Stimulated activated CD4-positive, alpha-beta T cell treated with anti-CD3 and anti-CD28 coated beads, Interleukin-15, amount 100 ng/mL, for 1 hour (primary cell): Measurements from ENCODE around the gene LIMS1.

Source experiments
- DNase-seq, 2 donors: peaks; one replicate each; pipeline ENCODE4 v3.0.0-alpha.2; 2020; ENCODE audit warnings: low read depth in 1 of 2, low spot score in 1 of 2

LIMS1 gene

DNA sequence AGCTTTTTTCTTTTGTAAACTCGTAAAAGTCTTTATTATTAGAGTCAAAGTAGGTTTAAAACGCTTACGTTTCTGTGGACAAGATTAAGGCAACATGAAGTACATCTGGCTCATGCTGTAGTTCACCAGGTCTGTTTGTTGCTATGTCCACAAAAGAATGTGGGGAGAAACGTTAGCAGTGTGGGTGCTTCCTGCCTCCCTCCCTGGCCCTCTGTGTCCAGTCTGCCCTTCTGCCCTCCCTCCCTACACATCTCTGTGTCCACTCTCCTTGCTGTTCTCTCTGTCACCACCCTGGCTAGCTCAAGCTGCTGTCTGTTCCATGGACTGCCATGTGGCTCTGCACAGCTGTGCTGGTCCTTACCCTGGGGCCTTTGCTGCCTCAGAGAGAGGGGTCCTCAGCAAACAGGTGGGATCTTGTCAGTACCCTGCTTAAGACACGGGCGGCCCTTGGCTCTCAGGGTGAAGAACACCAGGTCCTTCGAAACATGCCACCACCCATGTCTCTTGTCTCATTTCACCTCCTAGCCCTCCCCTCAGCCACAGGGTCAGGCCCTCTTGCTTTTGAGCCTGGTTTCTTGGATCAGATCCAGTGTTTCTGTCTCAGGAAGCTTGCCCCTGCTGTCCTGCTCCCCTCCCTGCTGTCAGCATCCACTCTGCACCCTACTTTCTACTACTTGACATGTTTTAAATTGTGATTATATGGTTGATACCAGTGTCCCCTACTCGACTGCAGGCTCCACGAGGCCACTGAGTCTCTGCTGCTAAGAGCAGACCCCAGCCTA, 79.2 kb downstream of the LIMS1 start:
- no peak for DNase-seq

DNA sequence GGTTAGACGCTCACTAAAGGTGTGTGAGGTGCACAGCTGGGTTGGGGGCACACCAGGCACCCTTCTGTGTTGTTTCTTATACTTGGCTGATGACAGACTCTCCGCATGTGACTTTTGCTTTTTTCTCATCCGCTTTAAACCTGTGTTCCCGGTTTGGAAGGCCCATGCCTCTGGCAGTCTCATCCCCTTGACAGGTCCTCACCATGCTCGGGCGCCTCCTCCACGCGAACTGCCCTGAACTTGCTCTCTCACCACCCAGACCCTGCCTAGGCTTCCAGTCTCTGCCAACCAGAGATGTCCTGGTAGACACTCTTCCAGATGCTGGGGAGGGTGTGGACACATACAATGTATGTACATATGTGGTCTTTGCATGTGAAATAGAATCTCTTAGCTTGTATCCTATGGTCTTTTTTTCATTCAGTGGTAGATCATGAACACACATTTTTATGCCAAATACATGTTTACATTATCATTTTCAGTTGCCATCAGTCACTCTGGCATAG, 79.8 kb downstream of the LIMS1 start:
- no peak for DNase-seq

DNA sequence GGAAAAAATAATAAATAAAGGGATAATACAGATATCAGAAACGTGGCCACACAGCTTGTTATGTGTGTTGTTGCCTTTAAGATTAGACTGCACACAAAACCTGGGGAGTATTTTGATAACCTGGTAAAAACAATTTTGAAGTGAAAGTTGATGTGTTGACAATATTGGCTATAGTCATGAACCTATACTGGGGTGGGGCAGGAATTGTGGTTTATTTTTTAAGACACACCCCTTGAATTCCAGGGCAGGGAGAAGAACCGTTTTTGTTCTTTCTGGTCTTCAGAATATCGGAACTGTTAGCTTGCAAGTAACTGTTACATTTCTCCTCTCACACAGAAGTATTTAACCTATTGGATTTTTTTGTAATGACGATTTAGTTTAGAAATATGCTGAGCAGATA, 80.4 kb downstream of the LIMS1 start:
- DNase-seq: no peak

DNA sequence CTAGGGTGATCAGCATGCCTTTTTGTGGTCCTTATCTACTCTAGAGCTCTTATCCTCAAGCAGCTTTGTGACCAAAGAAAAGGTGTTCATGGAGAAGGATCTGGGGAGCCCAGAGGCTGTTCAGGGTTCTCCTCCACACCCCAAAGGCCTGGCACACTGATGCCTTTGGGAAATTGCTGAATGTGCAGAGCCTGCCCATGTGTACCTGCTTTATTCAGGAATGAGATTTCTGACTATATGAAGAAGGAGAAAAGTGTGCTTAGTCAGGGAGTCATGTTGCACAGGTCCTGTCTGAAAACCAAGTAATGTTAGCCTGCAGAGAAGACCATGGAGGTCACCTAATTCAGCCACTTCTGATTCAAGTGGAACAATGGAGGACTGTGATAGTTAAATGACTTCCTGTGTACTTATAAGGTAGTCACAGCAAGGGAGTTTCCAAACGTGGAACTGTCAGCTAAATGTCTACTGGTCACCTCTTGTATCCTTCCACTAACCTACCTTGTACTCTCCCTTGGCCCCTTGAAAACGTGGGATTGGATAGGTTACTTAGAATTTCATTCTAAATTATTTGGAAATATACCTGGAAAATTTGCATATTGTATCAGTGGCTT, 81.3 kb downstream of the LIMS1 start:
- DNase-seq: no peak

DNA sequence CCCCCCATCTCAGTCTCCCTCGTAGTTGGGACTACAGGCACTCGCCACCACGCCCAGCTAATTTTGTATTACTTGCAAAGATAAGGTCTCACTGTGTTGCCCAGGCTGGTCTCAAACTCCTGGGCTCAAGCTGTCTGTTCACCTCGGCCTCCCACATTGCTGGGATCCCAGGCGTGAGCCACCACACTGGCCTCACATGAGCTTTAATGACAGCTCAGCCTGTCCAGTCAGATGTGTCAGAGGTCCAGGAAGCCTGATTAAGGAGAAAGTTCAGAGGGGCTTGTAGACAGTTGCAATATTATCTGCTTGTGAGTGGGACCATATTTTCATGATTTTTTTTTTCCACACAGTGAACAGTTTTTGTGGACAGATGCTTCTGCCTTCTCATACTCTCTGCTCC, 82.0 kb downstream of the LIMS1 start:
- no peak for DNase-seq

DNA sequence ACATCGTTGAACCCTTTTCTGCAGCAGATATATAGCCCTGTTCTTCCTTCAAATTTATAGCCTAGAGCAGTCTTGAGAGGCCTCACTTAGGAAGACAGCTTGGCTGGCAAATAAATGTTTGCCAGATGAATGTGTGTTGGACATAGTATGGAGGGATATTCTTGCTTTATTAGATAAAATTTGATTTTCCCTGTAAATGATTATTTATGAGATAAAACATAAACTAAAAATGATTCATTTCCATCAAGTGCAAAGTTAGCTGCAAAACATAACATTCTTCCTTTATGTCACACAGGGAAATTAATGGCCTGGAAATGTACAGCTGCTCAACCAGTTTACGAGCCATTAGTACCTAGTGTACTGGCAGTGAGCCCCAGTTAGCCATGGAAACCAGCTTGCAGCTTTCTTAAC, 82.5 kb downstream of the LIMS1 start:
- DNase-seq: no peak

DNA sequence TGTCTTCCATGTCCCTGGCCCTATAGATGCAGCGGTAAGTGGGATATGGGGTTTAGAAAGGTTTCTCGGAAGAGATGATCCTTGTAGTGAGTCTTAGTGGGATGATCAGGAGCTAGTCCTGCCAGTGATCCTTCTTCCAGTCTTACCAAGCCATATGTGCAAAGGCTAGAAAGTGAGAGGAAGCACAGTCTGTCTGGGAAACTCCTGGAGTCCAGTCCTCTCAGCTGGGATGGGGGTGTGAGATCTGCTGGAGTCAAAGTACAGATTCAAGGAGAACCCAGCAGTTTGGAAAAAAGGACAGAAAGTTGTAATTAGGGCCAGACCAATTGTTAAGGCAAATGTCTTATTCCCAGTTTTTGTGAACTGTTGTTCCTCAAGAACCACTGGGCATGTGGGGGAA, 83.3 kb downstream of the LIMS1 start:
- no peak for DNase-seq

DNA sequence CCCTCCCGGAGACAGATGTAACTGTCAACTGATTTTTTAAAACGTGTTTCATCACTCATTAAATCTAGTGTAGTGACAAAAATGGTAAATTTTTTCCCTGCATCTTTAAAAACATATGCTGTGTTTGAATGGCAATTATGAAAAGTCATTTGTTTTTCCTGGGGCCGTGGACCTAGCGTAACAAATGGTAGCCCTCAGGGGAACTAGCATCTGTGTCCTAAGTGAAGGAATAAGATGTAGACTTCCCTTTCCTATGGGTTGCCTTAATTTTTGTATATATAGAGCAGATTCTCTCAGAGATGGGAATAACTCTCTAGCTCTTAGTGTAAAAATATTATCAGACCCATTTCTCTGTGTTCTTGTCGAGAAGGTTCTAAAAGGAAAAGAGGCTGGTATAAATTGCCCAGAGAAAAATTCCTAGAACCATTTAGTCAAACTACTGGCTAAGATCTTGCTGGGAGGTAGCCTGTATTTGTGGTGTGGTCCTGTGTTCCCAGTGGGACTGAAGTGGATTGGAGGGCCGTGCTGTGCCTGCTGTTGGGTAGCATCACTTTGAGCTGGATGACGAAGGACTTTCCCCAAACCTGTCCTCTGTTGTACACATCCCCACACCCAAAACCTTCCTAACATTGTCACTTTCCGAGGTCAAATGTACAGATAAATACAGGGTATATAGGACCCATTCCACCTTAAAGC, 85.8 kb downstream of the LIMS1 start:
- DNase-seq: no peak

DNA sequence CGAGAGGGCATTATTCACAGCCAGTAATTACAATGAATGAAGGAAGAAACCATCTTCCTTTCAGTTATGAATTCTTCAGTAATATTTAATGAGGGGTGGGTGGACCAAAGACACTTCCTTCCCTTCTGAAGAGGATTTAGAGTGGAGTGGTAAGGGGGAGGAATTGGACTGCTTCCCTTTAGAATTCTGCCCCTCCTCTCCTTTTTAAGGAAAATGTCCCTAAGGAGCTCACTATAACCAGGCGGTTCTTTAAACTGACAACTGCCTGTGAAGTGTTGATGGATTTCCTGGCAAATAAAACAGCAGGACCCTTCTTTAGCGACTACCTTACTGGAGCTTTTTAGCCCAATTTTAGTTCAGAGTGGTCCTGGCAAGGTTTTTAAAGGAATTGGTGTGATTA, 86.4 kb downstream of the LIMS1 start:
- DNase-seq: no peak

DNA sequence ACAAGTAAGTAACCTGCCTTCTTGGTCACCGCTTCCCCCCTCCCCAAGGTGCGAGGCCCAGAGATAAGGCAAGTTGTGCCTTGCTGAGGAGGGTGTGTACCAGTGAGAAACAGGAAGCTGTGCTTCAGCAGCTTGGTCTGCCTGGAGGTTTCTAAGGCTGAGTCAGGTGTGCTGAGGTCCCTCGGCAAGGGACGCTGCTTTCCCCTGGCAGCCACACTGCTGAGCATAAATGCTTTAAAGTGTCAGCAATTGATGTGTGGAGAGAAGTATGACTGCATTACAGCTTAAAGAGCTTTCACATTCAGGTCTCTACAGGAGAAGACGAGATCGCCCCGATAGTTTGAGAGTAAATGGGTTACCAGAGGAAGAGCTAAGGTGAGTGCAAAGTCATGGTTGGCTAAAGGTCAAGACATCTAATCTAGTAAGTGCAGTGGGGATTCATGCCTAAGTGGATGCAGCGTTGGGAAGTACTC, 86.9 kb downstream of the LIMS1 start:
- peak; percentile 46 to 58 for DNase-seq

DNA sequence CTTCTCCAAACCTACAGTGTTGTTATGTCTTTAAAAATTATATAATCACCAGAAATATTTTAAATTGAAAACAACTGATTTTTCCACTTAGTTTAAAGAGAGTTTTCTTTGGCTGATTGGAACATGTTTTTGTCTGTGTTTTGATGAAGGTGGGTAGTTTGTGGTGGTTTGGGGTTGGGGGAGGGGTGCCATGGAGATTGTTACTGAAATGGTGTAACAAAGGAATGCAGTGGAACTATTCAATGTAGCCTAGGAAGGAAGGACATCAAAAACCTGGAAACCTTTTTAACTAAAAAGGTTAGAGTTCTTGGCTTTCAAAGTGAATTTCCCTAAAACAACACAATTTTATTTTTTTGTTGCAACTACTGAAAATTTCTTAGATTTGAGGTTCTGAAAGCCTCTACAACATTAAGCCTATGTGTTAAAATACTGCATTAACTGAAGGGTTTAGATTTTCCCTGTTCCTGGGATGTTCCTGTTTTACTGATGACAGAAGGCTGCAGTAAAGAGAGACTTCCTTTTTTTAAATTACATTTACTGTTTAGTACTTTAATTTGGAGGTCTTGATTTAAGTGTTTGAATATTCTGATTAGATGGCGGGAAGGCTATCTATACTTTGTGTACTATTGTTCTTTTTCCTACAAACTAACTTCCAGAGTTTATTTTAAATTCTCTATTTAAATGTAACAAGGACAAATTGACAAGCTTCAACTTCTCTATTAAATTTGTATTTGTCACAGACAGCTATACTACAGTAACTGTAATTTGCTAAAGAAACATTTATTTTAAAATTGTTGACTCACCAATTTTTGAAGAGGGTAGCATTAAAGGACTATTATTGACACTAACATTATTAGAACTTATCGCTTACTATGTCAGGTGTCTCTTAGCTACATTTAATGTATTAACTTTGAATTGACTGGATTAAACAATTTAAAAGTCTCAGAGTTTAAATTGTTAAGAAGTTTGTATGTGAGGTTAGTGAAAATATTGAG, 87.7 kb downstream of the LIMS1 start:
- no peak for DNase-seq

DNA sequence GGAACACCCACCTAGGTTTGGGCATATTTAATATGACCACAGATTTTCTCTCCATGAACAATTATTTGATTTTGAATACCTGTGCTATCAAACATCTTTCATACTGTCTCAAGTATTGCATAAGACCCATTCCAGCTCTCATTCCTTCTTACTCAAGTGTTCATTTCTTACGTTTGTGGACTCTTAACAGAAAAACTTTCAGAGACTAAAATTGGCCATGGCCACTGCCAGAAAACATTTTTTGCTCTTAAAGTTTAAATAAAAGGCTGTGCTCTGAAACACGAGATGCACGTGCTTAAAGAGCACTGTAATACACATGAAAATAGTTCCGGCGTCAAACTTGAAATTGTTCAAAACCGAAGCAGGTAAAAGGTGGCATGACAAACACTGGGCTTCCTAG, 89.3 kb downstream of the LIMS1 start:
- no peak for DNase-seq

DNA sequence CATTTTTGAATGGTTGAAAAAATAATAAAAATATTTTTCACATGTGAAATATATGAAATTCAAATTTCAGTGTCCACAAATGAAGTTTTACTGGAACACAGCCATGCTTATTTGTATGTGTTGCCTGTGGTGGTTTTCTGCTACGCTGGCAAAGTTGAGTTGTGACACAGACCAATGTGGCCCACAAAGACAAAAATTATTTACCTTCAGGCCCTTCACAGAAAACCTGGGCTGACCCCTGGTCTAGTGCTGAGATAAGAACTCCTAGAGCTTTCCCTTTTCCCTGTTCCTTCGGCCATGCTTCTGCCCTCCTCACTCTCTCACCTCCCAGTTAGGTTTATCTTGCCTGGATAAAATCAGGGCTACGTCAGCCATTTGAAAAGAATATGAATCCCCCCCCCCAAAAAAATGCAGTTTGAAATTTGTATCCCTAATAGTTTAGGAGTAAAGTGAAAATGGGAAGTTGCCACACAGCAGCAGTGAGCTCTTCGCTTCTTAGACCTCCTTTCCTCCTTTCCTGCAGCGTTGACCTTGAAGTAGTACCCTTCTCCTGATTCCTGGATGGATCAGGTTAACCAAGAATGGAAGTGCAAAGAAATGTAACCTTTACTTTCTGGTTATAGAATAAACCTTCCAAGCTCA, 91.0 kb downstream of the LIMS1 start:
- no peak for DNase-seq

DNA sequence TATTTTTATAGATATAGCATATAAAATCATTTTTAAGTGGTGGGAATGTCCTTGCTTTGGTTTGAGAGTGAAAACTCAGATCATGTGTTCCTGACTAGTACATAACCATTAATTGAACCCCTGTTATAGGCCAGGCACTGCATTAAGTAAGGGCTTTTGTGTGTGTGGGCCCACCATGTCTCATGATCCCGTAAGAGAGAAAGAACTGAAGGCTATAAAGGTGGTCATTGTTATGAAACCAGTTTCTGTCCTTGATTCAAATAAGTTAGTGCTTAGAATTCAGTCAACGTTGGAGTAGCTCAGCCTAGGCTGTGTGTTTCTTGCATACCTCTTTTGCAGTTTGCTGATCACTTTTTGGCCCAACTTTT, 91.5 kb downstream of the LIMS1 start:
- DNase-seq: no peak

DNA sequence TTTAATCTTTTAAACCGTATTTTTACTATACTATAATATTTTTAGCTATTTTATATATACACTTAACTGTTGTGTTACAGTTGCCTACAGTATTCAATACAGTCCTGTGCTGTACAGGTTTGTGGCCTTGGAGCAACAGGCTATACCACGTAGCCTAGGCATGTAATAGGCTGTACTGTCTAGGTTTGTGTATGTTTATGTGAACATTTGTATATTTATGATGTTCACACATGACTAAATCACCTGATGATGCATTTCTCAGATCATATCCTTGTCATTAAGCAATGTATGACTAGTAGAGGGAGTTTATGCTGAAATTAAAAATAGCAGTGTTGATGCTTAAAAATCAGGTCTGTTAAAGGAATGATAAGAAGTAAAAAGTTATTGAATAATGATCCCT, 92.7 kb downstream of the LIMS1 start:
- no peak for DNase-seq

DNA sequence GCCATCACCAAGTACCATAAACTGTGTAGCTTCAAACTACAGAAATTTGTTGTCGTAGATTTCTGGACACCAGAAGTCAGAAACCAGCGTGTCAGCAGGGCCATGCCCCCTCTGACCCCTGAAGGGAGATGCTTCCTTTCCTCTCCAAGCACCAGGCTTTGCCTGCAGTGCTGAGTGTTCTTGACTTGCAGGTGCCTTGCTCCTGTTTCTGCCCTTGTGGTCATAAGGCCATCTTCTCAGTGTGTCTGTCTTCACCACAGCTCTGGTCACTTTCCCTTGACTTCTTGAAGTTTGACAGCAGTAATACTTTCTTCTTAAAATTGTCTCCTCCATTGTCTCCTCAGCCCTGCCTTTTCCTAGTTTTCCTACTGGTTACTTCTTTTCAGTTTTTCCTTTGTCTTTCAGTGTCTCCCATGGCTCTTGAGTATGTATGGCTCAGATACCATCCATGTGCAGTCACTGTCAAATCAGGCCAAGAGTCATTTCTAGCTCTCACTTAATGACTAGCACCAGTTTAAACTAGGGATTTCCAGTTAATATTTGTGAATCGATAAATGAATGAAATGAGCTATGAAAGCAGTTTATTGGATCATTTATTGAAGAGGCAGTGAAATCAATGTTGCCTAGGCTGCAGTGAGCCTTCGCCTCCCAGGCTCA, 93.8 kb downstream of the LIMS1 start:
- DNase-seq: no peak

DNA sequence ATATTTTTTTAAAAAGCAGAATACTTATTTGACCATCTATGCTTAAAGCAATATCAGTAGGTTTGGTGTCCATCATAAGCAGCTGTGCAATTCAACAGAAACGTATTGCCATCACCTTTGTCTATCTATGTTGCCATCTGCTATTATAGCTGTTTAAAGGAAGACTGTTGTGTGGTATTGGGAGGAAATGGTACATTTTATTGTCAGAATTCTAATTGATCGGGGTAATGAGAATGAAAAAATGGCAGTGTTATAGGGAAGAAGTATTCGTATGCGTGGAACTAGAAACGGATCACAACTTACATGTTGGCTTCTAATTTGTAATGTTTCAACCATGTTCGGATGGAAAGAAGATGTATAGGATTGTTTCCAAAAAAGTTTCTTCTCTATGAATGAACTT, 94.7 kb downstream of the LIMS1 start:
- no peak for DNase-seq

DNA sequence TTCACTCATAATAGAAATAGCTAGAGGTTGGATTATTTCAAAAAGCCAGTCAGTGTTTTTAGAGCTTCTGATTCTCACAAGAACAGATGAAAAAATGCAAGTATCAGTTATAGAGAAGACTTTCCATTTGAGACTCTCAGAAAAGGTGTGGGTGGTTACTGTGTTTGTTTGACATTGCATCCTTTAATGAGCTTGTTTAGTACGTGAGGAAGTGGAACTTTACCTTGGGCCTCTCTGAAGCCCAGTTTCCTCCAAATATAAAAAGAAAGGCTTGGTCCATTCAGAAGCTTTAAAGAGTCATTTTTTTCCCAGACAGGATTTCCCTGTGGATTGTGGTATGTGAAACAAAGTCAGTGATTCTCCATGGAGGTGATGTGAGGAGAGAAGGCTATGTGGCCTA, 95.1 kb downstream of the LIMS1 start:
- no peak for DNase-seq

DNA sequence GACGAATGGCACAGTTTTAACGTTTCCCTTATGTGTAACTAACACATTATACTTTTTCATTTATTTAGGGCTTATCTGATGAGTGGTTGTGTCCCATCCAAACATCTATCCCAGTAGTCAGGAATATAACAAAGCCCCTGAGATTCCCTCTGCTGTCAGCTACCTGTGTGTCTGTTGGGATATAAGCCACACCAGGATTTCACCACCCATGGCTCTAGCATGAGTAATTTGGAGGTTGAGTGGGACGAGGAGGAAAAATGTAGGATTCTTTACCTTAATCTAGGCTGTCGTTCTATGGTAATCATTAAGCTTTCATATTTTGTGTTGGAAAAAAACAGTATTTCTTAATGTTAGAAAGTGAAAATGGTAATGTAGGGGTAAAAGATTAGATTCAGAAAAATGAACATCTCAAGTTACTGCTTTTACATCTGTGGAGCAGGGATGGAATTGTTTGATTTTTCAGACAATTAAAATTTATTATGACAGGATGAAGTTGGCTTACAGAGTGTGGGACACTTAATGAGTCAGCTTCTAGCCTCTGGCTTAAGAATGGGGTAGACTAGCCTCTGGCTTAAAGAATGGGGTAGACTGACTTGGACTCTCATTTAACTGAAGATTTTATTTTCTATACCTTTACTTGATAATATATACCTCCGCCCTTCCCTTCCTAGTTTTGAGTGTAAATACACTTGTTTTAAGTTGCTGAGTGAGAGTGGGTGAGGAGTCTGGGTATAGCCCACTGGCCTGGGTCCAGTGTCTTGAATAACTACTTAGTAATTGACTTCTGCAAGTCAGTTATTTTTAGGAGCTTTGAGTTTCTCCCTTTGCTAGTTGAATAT, 96.5 kb downstream of the LIMS1 start:
- DNase-seq: no peak
